ENCODE data around the gene MDGA2.

MDGA2 gene

DNA sequence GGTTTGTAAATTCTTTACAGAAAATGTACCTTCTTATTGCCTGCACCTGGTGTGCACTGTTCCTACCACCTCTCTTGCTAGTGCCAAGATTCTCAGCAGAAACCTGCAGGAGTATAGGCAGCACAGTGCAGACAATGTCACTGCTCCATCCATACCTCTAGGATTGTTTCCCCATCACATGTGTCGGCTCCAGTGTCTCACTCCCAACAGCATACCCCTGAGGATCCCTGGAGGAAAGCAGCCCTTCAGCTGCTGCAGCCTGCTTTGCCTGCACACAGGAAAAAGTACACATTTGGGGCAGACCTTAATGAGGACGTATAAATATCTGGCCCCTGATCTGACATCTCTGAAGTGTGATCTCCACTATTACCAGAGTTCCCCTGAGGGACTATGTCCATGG lies 235.5 kb downstream of the MDGA2 start:
- no peak for TF ChIP-seq MAX (IDR thresholded peaks at IDR 0.05)
- no peak for TF ChIP-seq RAD21 (IDR thresholded peaks at IDR 0.05; ENCODE audit: low read depth)
- no peak for TF ChIP-seq NFIC (IDR thresholded peaks at IDR 0.05)
- TF ChIP-seq, protein P1, sequence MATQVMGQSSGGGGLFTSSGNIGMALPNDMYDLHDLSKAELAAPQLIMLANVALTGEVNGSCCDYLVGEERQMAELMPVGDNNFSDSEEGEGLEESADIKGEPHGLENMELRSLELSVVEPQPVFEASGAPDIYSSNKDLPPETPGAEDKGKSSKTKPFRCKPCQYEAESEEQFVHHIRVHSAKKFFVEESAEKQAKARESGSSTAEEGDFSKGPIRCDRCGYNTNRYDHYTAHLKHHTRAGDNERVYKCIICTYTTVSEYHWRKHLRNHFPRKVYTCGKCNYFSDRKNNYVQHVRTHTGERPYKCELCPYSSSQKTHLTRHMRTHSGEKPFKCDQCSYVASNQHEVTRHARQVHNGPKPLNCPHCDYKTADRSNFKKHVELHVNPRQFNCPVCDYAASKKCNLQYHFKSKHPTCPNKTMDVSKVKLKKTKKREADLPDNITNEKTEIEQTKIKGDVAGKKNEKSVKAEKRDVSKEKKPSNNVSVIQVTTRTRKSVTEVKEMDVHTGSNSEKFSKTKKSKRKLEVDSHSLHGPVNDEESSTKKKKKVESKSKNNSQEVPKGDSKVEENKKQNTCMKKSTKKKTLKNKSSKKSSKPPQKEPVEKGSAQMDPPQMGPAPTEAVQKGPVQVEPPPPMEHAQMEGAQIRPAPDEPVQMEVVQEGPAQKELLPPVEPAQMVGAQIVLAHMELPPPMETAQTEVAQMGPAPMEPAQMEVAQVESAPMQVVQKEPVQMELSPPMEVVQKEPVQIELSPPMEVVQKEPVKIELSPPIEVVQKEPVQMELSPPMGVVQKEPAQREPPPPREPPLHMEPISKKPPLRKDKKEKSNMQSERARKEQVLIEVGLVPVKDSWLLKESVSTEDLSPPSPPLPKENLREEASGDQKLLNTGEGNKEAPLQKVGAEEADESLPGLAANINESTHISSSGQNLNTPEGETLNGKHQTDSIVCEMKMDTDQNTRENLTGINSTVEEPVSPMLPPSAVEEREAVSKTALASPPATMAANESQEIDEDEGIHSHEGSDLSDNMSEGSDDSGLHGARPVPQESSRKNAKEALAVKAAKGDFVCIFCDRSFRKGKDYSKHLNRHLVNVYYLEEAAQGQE (IDR thresholded peaks at IDR 0.05; ENCODE audit: low read depth): no peak
- TF ChIP-seq TAF1 (IDR thresholded peaks at IDR 0.05; ENCODE audit: low read depth): no peak
- TF ChIP-seq TEAD4 (IDR thresholded peaks at IDR 0.05): no peak
- TF ChIP-seq CEBPB (IDR thresholded peaks at IDR 0.05): no peak
- no peak for TF ChIP-seq USF1 (IDR thresholded peaks at IDR 0.05)
- TF ChIP-seq FOXM1 (IDR thresholded peaks at IDR 0.05; ENCODE audit: borderline replicate concordance, low read depth): no peak
- TF ChIP-seq TCF12 (IDR thresholded peaks at IDR 0.05; ENCODE audit: low read depth): no peak
- TF ChIP-seq EP300 (IDR thresholded peaks at IDR 0.05; ENCODE audit: borderline replicate concordance): no peak

GRCh38 chr14:47438650-47439140 lies 236.7 kb downstream of the MDGA2 start:
- no peak for TF ChIP-seq EGR1 (IDR thresholded peaks at IDR 0.05)
- peak; percentile 25; the same call in 1 of the 2 replicates for TF ChIP-seq NFIC (IDR thresholded peaks at IDR 0.05)
- peak; percentile 80 for TF ChIP-seq TEAD4 (IDR thresholded peaks at IDR 0.05)

DNA sequence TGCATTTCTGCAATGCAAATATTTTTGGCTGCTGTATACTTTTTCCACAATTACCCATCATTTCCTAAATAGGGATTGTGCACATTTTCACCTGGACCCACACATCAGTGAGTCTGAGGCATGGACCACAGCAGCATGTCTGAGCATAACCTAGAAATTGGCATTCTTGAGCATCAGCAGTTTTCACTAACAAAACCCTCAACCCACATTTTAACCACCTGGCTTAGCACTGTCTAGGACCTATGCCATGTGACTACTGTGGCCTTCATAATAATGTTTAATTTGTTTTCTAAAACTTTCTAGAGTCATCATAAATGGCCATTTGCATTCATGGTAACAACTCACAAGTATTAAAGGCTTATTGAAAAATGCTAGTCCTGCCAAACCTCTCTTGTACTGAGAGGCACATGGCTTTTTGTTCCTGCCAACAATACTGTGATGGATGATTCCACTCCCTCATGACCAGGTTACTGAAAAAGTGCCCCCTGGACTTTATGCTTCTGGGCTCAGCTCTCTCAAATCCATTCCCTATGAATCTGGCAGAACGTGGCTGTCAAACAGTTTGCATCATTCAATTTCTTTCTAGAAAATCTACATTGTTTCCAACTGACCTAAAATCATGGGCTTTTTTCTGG lies 240.0 kb downstream of the MDGA2 start:
- TF ChIP-seq RAD21 (IDR thresholded peaks at IDR 0.05; ENCODE audit: low read depth) (no peak), TAF1 (IDR thresholded peaks at IDR 0.05; ENCODE audit: low read depth) (no peak), ZBTB7A (IDR thresholded peaks at IDR 0.05; ENCODE audit: low read depth) (no peak), MAX (IDR thresholded peaks at IDR 0.05) (no peak), CREB1 (IDR thresholded peaks at IDR 0.05; ENCODE audit: low read depth) (no peak), CEBPB (IDR thresholded peaks at IDR 0.05) (no peak), FOXM1 (IDR thresholded peaks at IDR 0.05; ENCODE audit: borderline replicate concordance, low read depth) (no peak), YY1 (IDR thresholded peaks at IDR 0.05; ENCODE audit: low read depth) (no peak), USF1 (IDR thresholded peaks at IDR 0.05) (no peak), TCF12 (IDR thresholded peaks at IDR 0.05; ENCODE audit: low read depth) (no peak), NFIC (IDR thresholded peaks at IDR 0.05) (no peak), TEAD4 (IDR thresholded peaks at IDR 0.05) (no peak), EGR1 (IDR thresholded peaks at IDR 0.05) (no peak), EP300 (IDR thresholded peaks at IDR 0.05; ENCODE audit: borderline replicate concordance) (no peak)
- TF ChIP-seq, protein P1 (IDR thresholded peaks at IDR 0.05; ENCODE audit: low read depth): no peak

DNA sequence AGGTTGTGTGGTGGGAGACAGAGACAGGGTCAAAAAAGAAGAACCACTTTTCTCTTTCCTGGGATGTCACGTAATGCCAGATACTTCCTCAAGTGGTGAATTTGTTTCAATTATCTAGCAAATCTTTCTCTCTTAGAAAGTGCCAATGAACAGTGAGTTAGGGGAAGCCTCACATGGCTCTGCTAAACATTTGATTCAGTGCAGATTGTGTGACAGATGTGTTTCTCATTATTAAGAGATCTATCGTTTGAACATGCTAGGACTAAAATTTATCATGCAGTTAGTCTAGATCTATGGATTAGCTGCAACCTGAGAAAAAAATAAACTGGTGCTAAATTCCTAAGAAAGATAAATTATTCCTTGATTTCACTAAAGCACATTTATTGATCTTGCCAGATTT lies 247.8 kb downstream of the MDGA2 start:
- TF ChIP-seq, protein P1 (IDR thresholded peaks at IDR 0.05; ENCODE audit: low read depth): no peak
- TF ChIP-seq TCF12 (IDR thresholded peaks at IDR 0.05; ENCODE audit: low read depth): no peak
- TF ChIP-seq RAD21 (IDR thresholded peaks at IDR 0.05; ENCODE audit: low read depth): no peak
- TF ChIP-seq TAF1 (IDR thresholded peaks at IDR 0.05; ENCODE audit: low read depth): no peak
- TF ChIP-seq CREB1 (IDR thresholded peaks at IDR 0.05; ENCODE audit: low read depth): no peak
- no peak for TF ChIP-seq TEAD4 (IDR thresholded peaks at IDR 0.05)
- no peak for TF ChIP-seq CEBPB (IDR thresholded peaks at IDR 0.05)
- no peak for TF ChIP-seq USF1 (IDR thresholded peaks at IDR 0.05)
- TF ChIP-seq YY1 (IDR thresholded peaks at IDR 0.05; ENCODE audit: low read depth): no peak
- TF ChIP-seq EP300 (IDR thresholded peaks at IDR 0.05; ENCODE audit: borderline replicate concordance): no peak
- TF ChIP-seq MAX (IDR thresholded peaks at IDR 0.05): no peak
- no peak for TF ChIP-seq ZBTB7A (IDR thresholded peaks at IDR 0.05; ENCODE audit: low read depth)
- TF ChIP-seq EGR1 (IDR thresholded peaks at IDR 0.05): no peak
- no peak for TF ChIP-seq NFIC (IDR thresholded peaks at IDR 0.05)
- no peak for TF ChIP-seq FOXM1 (IDR thresholded peaks at IDR 0.05; ENCODE audit: borderline replicate concordance, low read depth)
